ENCODE data around the gene GBX2.

- TF ChIP-seq CTCF (IDR thresholded peaks at IDR 0.05 in 2 of 3, conservative IDR thresholded peaks at IDR 0.05 in 1 of 3; ENCODE audit: control insufficient read depth in 2 of 3, extremely low read depth in 1 of 3, insufficient read depth in 1 of 3, low read depth in 3 of 3, low read length in 3 of 3): no peak
- no peak for TF ChIP-seq SP1 (IDR thresholded peaks at IDR 0.05; ENCODE audit: low read depth, low read length)
These were observed 24.4 kb downstream of the GBX2 start for GRCh38 chr2:236143811-236144210.

Data from GM12878 (cell line).